Esophagus squamous epithelium (tissue), 5 donors: ENCODE data around the gene CTTNBP2. TPM values are rescaled to one million over a fixed set of nuclear protein-coding genes. Genes with fewer than 3 reads are reported as not detected.

ENCODE experiments used
- DNase-seq: peaks from one replicate; lab custom pipeline; 2025; lab: John Stamatoyannopoulos, UW
- H3K27ac ChIP-seq, 4 donors: fragments of 200-600 bp; sonication (generic); one replicate each; pipeline ENCODE4 v1.5.1; 2016 to 2019; ENCODE audit warnings: mild to moderate bottlenecking in 1 of 4
- H3K27me3 ChIP-seq, 4 donors: fragments of 200-600 bp; sonication (generic); 1 replicate in 3 of 4; 2 replicates in 1 of 4; pipeline versions ENCODE4 v1.5.1 to v1.6.0; 2017 to 2021; ENCODE audit warnings: antibody characterized with exemption in 1 of 4
- H3K36me3 ChIP-seq, 3 donors: fragments of 200-600 bp; sonication (generic); one replicate each; pipeline ENCODE4 v1.5.1; 2016 to 2019
- H3K4me1 ChIP-seq, 3 donors: fragments of 200-600 bp; sonication (generic); one replicate each; pipeline ENCODE4 v1.5.1; 2017 to 2019
- H3K4me3 ChIP-seq, 4 donors: fragments of 200-600 bp; sonication (generic); 1 replicate in 3 of 4; 2 replicates in 1 of 4; pipeline ENCODE4 v1.5.1; 2016 to 2019; ENCODE audit warnings: mild to moderate bottlenecking in 2 of 4, moderate library complexity in 1 of 4
- H3K9me3 ChIP-seq, 3 donors: fragments of 200-600 bp; sonication (generic); one replicate each; pipeline ENCODE4 v1.5.1; 2016 to 2019
- POLR2A ChIP-seq, 4 donors: fragments of 450-650 bp; IDR thresholded peaks; one replicate each; pipeline ENCODE4 v1.6.1; 2017; ENCODE audit warnings: antibody characterized with exemption in 4 of 4, mild to moderate bottlenecking in 4 of 4, moderate library complexity in 3 of 4
- WGBS, 2 donors: methylation state at CpG; one replicate each; pipeline ENCODE4 v1.1.5; 2018; 5-methylcytosine and 5-hydroxymethylcytosine counted together
- intact Hi-C: fragments of 100-400 bp; cut with DNase I; formaldehyde crosslinking; loops from one replicate; pipeline ENCODE4 v1.15.0; 2022
- total RNA-seq, 4 donors: library from RNA; depleted of rRNA; stranded (reverse); fragments of >200 nt; gene quantifications; one replicate each; pipeline ENCODE4 v1.1.0, GENCODE V29; 2016
- TF ChIP-seq, protein P1 (sequence below), 6 experiments: fragments of 450-650 bp in 4 of 6; fragments of 200-600 bp in 2 of 6; sonication (generic) in 2 of 6; IDR thresholded peaks; one replicate each; pipeline ENCODE4 v1.5.1; 2016 to 2019; ENCODE audit warnings: antibody characterized with exemption in 6 of 6, mild to moderate bottlenecking in 4 of 6, moderate library complexity in 4 of 6
- donor health status: DM: yes; HTN: yes; CAD: no.

Gene CTTNBP2
- total RNA-seq, 4 donors from 2014 or later, result 8.5 to 31.5 (median 19.6) TPM

DNA sequence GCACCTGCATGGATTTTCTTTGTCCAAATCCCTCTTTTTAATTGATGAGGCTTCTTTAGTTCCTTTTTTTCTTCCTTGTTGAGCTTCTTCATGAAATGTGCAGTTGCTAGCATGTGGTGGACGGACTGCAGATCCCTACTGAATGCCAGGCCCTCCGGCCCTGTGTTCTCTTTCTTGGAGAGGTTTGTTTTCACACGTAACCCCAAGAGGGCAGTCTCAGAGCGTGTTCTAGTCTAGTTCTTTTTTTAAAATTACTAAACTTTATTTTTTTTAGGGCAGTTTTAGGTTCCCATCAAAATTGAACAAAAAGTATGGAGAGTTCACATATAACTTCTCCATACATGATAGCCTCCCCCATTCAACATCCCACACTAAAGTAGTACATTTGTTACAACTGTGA, 203.4 kb downstream of the CTTNBP2 start:
- no peak for TF ChIP-seq POLR2A (IDR thresholded peaks at IDR 0.05)
- TF ChIP-seq, protein P1, sequence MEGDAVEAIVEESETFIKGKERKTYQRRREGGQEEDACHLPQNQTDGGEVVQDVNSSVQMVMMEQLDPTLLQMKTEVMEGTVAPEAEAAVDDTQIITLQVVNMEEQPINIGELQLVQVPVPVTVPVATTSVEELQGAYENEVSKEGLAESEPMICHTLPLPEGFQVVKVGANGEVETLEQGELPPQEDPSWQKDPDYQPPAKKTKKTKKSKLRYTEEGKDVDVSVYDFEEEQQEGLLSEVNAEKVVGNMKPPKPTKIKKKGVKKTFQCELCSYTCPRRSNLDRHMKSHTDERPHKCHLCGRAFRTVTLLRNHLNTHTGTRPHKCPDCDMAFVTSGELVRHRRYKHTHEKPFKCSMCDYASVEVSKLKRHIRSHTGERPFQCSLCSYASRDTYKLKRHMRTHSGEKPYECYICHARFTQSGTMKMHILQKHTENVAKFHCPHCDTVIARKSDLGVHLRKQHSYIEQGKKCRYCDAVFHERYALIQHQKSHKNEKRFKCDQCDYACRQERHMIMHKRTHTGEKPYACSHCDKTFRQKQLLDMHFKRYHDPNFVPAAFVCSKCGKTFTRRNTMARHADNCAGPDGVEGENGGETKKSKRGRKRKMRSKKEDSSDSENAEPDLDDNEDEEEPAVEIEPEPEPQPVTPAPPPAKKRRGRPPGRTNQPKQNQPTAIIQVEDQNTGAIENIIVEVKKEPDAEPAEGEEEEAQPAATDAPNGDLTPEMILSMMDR (IDR thresholded peaks at IDR 0.05), result no peak
- DNase-seq, result no peak
- intact Hi-C loops, result no loop called here
- no peaks in the 10 kb centered on the region for H3K9me3 ChIP-seq
- no peak overlapping the region for H3K4me3 ChIP-seq
- H3K27me3 ChIP-seq, result no peaks in the 10 kb centered on the region
- H3K27ac ChIP-seq, result no peak overlapping the region
- 59 to 68% methylated on average over 4 of the region's 4 CpGs for WGBS, 2 donors
- peaks cover 0 to 31% (median 0%) of the 10 kb centered on the region in 3 donors for H3K4me1 ChIP-seq
- no peaks in the 10 kb centered on the region for H3K36me3 ChIP-seq

DNA sequence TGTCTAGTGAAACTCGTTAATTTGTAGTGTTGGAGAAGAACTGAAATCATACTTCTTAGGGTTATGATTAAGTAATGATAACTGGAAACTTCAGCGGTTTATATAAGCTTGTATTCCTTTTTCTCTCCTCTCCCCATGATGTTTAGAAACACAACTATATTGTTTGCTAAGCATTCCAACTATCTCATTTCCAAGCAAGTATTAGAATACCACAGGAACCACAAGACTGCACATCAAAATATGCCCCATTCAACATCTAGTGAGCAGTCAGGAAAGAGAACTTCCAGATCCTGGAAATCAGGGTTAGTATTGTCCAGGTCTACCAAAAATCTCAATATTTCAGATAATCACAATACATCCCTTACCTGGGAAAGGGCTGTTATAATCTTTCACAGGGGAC, 205.8 kb downstream of the CTTNBP2 start:
- Histone ChIP-seq H3K36me3 (no peaks in the 10 kb centered on the region), H3K4me3 (no peak overlapping the region), H3K27ac (no peak overlapping the region), H3K4me1 (peaks cover 0 to 8% (median 0%) of the 10 kb centered on the region in 3 donors), H3K27me3 (no peaks in the 10 kb centered on the region), H3K9me3 (no peaks in the 10 kb centered on the region)
- 70 to 78% methylated on average over 2 of the region's 2 CpGs for WGBS, 2 donors
- no peak for TF ChIP-seq POLR2A (IDR thresholded peaks at IDR 0.05)
- TF ChIP-seq, protein P1 (IDR thresholded peaks at IDR 0.05), result no peak
- DNase-seq, result no peak
- intact Hi-C loops, result no loop called here

DNA sequence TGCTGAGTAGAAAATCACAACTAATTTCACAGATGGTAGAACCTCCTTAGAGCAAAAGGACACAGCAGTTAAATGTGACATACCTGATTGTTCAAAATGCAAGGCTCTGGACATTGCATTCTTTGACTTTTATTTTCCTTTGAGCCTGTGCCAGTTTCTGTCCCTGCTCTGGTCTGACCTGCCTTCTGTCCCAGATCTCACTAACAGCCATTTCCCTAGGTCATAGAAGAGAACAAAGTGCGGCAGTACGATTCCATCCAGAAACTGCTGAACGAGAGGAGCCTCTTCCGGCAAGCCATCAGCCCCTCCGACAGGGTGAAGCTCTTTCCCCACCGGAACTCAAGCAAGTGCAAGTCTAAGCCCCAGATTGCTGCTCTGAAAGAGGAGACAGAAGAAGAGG, 206.6 kb downstream of the CTTNBP2 start:
- TF ChIP-seq, protein P1 (IDR thresholded peaks at IDR 0.05), result no peak
- TF ChIP-seq POLR2A (IDR thresholded peaks at IDR 0.05), result no peak
- intact Hi-C loops, result no loop called here
- no peak for DNase-seq
- WGBS, 2 donors, result 88 to 95% methylated on average over 4 to 6 of the region's 6 CpGs
- no peaks in the 10 kb centered on the region for H3K9me3 ChIP-seq
- H3K4me3 ChIP-seq, result no peak overlapping the region
- no peaks in the 10 kb centered on the region for H3K36me3 ChIP-seq
- H3K4me1 ChIP-seq, result peaks cover 0 to under 1% (median 0%) of the 10 kb centered on the region in 3 donors
- no peak overlapping the region for H3K27ac ChIP-seq
- H3K27me3 ChIP-seq, result no peaks in the 10 kb centered on the region

DNA sequence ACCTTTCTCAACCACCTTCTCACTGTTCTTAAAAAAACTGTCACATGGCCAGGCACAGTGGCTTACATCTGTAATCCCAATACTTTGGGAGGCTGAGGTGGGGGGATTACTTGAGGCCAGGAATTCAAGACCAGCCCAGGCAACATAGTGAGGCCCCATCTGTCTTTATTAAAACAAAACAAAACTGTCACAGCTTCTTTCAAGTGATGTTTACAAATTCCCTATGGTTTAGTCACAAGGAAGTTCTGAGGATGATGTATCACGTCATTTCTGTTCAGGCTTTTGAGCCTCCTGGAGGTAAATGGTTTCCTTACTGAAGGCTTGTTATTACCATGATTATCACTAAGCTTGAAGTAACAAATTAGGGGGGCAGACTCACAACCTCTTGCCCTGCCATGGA, 207.2 kb downstream of the CTTNBP2 start:
- WGBS, 2 donors, result 25 to 27% methylated on average over 1 of the region's 1 CpG
- DNase-seq, result no peak
- H3K36me3 ChIP-seq, result no peaks in the 10 kb centered on the region
- H3K4me3 ChIP-seq, result no peak overlapping the region
- intact Hi-C loops, result no loop called here
- TF ChIP-seq, protein P1 (IDR thresholded peaks at IDR 0.05), result no peak
- no peak for TF ChIP-seq POLR2A (IDR thresholded peaks at IDR 0.05)
- no peaks in the 10 kb centered on the region for H3K9me3 ChIP-seq
- peak overlapping the region in 1 of 4 donors; percentile 34 for H3K27ac ChIP-seq
- no peaks in the 10 kb centered on the region for H3K27me3 ChIP-seq
- no peaks in the 10 kb centered on the region for H3K4me1 ChIP-seq

DNA sequence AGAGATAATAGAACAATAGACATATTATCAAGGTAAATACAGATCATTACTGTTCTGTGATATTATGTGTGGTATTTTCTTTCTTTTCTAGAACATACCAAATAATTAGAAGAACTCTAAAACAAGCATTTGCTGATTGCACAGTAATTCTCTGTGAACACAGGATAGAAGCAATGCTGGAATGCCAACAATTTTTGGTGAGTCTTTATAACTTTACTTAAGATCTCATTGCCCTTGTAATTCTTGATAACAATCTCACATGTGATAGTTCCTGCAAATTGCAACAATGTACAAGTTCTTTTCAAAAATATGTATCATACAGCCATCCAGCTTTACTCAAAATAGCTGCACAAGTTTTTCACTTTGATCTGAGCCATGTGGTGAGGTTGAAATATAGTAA, 207.9 kb downstream of the CTTNBP2 start:
- no peak overlapping the region for H3K4me3 ChIP-seq
- H3K4me1 ChIP-seq, result no peaks in the 10 kb centered on the region
- no peaks in the 10 kb centered on the region for H3K9me3 ChIP-seq
- TF ChIP-seq, protein P1 (IDR thresholded peaks at IDR 0.05), result no peak
- no peak for TF ChIP-seq POLR2A (IDR thresholded peaks at IDR 0.05)
- no peaks in the 10 kb centered on the region for H3K36me3 ChIP-seq
- H3K27me3 ChIP-seq, result no peaks in the 10 kb centered on the region
- intact Hi-C loops, result no loop called here
- peak overlapping the region in 1 of 4 donors; percentile 34 for H3K27ac ChIP-seq
- no peak for DNase-seq
